ENCODE measurements around the gene IL12RB2.
"Not testable (repeated sequence)": the region's sequence is repeated elsewhere in the genome, so short reads cannot be mapped to it uniquely, and the experiment has no call there.

IL12RB2 gene

DNA sequence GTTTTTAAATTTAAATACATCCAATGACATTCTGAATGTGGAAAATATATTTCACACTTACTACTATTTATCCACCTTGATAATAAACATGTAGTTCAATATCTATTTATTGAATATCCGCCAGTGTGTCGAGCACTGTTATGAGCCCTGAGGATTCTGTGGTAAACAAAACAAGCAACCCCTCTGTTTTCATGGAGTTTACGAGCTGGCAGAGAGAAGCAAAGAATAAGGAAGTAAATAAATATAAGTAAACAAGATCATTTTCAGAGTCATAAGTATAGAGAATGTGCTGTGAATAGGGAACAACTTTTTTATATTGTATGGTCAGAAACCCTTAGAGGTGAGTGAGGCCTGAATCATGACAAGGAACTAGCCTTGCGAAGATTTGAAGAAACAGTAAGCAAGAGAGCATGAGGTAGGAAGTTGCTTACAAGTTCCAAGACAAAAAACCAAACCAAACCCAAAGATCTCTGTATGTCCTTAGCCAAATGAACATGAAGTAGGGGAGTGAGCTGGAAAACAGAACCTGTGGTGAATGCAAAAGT lies 128.9 kb downstream of the IL12RB2 start:
- DNase-seq: no peak

GRCh38 chr1:67437961-67438360 lies 130.3 kb downstream of the IL12RB2 start:
- DNase-seq: no peak

DNA sequence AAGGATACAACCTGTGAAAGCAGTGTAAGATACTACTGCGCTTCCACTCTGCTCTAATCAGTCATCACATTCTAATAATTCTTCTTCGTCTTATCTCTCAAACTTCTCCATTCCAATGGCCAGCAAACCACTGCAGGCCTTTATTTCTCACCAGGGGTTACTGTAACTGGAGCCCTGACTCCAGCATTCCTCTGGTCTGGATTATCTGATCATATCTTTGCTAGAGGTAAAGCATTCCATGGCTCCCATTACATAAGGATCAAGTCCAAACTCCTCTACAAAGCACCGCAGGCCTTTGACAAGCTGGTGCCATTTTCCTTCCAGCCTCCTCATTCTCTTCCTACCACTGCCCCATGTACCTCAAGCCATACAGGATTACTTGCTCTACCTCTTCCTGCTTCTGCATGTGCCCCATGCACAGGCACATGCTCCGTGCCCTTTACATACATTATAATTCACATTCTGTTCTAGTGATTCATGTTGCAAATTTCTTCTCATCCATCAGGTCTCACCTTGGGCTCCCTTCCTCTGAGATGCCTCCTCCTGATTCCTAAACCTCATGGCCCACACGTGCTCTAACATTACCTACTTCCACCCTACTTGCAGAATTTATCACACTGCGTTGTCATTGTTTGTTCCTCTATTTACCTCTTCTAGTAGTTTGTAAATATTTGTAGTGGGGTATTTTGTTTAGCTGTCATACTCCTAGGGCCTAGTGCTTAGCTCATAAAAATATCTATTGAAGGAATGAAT lies 131.8 kb downstream of the IL12RB2 start:
- no peak for DNase-seq

GRCh38 chr1:67440339-67440738 lies 132.7 kb downstream of the IL12RB2 start:
- DNase-seq: no peak

DNA sequence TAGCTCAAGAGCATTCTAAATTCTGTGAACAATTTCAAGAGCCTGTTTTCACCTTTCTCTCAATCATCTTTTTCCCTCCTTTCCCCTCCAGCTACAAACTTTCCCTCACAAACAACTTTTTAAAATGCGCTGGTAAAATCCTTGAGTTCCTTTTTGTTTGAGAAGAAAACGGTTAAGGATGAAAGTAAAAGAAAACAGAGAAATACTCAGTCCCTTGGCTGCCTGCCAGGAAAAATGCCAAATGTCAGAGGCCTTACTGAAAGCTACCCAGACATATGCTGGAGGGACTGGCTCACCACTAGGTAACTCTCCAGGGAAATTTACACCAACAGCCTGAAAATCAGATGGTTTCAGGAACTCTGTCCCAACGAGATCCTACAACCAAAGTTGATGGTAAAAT lies 133.5 kb downstream of the IL12RB2 start:
- peak; percentile 21 for DNase-seq

DNA sequence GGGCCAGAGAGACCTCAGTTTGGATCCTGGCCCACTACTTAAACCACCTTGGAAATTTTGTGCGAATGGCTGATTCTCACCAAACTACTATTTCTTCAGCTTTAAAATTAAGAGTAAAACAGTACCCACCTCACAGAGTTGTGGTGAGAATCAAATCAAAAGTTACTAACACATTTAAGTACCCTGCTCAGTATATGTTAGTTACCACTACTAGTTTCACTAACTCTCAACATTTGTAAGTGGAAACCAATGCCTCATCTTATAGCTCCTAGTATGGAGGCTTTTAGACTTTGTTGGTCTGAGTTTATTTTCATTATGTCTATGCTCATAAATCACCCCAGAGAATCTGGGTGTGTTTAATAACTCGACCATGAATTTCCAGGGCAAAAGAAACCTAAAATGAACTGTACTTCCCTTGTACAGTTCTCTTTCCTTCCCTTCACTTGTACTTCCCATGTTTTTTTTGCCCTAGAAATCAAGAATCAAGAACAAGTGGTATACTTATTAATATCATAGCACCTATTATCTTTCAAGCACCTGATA lies 134.1 kb downstream of the IL12RB2 start:
- no peak for DNase-seq

GRCh38 chr1:67446014-67446413 lies 138.3 kb downstream of the IL12RB2 start:
- not testable (repeated sequence) for DNase-seq
